GM18499 (cell line): ENCODE results near the gene CHD2.
"Not testable (repeated sequence)": the region's sequence is repeated elsewhere in the genome, so short reads cannot be mapped to it uniquely, and the experiment has no call there.

Experiments
- ATAC-seq: cut with Tn5 transposase; IDR thresholded peaks from one replicate; pipeline ENCODE4 v1.9.1; 2021; ENCODE audit warnings: moderate number of reproducible peaks; ENCODE audit not compliant: insufficient read depth, unreplicated experiment

CHD2 gene

DNA sequence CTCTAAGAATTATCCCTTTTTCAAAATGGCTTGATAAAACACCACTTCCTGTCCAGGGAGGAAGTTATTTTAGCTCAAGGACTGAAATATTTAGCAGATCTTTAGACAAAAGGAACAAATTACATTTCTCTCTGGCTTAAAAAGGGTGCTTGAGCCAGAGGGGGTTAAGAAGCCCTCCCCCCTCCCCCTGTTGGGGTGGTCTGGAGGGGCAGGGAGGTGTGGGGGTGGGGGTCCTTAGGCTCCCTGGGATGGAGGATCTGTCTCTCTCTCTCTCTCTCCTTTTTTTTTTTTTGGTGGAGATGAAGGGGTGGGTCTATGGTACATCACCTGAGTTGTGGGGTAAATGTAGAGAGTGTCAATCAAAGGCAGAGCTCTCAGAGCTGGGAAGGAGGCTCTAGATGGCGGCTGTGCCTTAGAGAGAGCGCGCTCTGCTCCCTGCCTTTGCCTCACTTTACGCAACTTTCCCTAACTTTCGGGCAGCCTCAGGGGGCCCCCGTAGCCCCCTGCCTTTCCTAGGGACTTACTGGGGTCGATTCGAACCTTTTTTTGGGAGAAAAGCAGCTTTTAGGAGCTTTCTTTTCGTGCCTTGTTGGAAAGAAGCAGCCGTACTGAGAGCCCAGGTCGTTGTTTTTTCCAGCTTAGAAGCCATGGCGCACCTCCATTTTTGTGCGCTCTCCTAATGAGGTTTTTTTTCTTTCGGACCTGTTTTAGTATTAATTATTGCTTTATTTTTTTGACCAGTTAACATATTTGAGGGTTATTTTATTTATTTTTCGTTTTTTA is at the start of gene CHD2:
Gene CHD2, plus strand, starts transcription at position 377 of the 783 bp plus-strand sequence. CDS start 914 bp downstream, outside the sequence.
- ATAC-seq: peak; percentile 74

DNA sequence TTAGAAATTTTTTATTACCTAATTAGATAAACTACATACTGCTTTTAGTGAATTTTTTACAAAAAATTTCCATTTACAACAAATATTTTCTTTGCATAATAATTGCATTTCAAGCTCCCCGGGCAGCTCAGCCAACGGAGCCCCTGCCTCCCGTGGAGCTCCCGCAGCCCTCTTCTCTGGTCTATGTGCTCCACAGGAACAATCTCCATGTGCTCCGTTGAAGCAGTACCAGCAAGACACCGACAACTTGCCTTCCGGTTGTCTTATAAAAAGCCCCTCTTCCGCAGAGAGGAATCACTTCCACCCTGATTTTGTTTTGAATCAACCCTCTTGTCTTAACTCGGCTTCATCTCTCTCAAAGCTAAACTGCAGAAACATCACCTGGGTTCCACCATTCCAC is 46.9 kb upstream of the CHD2 start:
- ATAC-seq: no peak

DNA sequence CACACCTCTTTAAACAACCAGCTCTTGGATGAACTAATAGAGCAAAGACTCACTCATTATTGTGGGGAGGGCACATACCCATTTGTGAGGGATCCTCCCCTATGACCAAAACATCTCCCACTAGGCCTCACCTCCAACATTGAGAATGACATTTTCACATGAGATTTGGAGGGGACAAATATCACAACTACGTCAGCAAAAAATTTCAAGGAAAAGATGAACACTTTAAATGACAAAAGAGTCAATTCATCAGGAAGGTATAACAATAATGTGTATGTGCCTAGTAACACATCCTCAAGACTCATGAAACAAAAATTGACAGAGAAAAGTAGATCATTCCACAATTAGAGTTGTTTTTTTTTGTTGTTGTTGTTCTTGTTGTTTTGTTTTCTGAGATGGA is 38.4 kb upstream of the CHD2 start:
- no peak for ATAC-seq

DNA sequence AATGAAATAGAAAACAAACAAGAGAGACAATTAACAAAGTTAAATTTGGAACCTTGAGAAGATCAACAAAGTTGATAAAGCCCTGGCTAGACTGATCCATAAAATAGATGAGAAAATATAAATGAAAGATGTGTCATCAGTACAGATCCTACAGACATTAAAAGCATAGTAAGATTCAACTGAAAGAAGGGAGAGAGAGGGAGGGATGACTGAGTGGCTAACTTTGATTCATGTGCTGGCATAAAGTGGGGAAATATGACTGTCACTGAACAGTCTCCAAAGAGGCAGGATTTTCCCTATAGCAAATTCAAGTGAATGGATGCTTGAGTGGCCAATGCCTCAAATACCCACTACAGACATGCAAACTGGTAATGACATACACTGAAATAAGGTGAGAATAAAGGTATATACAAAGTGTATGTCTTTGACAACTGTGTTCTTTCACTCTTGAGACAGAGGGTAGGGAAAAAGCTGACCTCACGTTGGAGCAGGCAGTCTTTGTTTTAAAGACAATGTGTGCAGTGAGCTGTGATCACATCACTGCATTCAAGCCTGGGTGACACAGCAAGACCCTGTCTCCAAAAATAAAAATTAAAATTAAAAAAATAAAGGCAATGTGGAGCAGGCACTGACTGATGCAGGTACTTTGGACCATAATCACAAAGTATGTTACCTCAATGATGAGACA is 35.9 kb upstream of the CHD2 start:
- ATAC-seq: no peak

- ATAC-seq: no peak
Observed at GRCh38 chr15:92869263-92869940, 30.7 kb upstream of the CHD2 start.

DNA sequence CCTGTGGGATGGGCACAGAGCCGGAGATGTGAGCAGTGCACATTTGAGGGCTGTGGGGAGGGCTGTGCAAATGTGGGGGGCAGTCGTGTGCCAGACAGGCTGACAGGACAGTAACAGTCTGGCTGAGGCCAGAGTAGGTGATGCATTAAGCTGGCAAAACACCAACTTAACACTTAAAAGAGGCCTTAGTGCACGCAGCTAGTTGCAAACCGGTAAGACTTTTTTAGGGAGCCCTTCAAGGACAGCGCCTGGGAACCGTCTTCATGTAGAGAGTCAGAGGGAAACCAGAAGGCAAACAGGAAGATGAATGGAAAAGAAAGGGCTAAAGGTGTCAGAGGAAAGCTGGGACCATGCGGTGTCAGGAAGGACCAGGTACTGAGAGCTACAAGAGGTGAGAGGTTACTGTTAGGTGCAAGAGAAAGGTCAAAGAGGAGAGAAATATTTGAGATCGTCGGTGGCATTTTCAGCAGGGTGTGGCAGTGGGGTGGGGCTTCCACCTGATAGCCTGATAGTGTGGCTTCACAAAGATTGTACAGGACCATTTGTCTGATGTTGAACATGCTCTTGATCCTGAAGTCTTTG is 30.0 kb upstream of the CHD2 start:
- no peak for ATAC-seq

DNA sequence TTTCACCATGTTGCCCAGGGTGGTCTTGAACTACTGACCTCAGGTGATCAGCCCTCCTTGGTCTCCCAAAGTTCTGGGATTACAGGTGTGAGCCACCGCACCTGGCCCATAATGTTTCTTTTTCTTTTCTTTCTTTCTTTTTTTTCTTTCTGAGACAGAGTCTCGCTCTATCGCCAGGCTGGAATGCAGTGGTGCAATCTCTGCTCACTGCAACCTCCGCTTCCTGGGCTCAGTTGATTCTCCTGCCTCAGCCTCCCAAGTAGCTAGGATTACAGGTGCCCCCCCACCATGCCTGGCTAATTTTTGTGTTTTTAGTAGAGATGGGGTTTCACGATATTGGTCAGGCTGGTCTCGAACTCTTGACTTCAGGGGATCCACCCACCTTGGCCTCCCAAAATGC is 27.2 kb upstream of the CHD2 start:
- not testable (repeated sequence) for ATAC-seq

DNA sequence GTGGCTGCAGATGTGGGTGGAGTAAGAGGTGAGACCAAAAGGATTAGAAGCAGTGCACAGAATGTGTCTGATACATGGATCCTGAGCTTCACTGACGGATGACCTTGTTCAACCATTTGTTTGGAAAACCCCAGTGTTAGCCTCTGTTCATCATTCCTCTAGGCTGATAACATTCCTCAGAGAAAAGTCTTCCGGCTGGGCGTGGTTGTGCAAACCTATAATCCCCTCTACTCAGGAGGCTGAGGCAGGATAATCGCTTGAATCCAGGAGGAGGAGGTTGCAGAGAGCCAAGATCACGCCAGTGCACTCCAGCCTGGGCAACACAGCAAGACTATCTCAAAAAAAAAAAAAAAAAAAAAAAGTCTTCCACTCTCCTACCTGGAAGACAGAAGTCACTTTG is 23.1 kb upstream of the CHD2 start:
- ATAC-seq: no peak

DNA sequence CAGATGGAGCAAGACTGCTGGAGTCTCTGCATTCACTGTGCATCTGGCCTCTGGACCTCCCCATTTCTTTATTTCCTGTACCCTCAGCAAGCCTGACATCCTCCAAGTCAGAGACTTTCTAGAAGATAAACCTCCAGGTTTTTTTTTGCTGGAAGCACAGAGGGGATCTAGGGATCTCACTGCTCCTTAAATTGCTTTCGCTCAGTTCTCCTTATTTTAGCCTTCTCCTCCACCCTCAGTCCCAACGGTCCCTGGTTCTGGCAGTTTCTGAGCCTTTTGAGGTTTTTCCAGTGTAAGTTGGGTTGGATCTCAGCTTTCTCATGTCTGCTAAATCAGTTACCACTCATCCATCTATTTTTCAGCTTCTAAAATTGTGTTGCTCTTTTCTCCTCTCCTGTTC is 22.7 kb upstream of the CHD2 start:
- ATAC-seq: no peak

GRCh38 chr15:92878593-92879053 is 21.5 kb upstream of the CHD2 start:
- ATAC-seq: no peak

DNA sequence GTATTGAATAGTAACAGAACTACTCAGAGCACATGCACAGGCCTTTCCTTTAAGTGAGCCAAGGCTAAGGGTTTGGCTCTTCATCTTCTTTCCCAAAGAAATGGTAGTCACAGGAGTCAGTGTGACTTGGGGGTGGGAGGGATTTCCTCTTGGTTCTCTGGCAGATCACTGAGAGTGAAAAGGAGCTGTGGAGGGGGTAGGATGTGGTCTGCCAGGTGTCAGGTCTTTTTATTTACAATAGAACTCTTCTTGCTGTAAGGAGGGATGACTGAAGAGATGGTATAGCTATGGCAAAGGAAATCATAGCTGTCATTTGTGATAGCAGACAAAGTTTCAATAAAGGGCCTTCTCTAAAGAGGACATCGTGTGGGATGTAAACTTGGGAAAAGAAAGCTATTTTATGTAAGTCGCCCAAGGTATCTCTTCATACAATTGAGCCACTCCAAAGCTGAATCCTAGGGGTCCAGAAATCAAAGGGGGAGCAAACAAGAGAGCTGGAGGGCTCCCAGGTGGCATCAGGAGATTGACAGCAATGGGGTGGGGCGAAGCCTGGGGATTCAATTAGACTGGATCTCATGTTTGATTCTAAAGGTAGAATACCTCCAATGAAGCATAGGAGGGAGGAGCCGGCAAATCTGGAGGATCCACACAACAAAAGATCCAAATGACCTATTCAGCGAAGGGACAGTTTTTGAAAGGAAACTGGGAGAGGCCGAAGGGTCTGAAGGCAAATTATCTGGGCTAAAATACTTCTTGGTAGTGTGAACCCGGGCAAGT is 20.0 kb upstream of the CHD2 start:
- ATAC-seq: no peak

DNA sequence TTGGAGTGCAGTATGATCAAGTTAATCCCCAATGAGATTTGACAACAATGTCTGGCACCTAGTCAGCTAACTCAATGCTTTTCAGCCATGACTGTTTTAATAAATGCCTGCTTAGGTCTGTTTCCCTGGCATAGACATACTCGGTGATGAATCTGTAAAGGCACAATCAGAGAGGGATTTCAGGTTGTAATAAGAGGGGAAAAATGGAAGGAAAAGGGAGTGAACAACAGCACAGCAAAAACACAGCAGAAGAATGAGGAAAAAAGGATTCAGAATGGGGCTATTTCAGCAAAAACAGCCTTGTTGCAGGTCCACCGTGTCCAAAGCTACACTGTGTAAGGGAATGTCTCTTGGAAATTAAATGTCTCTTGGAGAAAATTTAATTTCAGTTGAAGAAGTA is 19.3 kb upstream of the CHD2 start:
- ATAC-seq: no peak

GRCh38 chr15:92881211-92881754 is 18.8 kb upstream of the CHD2 start:
- ATAC-seq: no peak

- ATAC-seq: peak; percentile 94
Observed at GRCh38 chr15:92881802-92882696, 18.1 kb upstream of the CHD2 start.

DNA sequence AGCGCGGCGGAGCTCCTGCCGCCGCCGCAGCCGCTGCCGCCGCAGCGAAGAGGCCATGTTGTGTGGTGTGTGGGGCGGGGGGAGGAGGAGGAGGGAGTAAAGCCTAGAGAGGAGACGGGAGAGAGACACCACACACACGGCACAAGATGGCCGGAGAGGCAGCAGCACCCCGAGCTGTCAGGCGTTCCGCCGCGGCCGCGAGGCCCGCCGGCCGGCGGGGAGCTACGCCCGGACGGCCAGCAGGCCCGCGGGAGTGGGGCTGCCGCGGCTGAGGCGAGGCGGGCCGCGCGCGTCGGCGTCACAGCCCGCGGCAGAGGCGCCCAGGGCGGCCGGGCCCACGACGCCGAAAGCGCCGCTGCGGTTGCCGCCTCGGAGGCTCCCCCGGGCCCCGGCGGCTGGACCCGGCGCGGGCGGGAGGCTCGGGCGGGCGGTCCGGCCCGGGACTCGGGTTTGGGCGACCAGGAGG is 17.4 kb upstream of the CHD2 start:
- ATAC-seq: no peak

DNA sequence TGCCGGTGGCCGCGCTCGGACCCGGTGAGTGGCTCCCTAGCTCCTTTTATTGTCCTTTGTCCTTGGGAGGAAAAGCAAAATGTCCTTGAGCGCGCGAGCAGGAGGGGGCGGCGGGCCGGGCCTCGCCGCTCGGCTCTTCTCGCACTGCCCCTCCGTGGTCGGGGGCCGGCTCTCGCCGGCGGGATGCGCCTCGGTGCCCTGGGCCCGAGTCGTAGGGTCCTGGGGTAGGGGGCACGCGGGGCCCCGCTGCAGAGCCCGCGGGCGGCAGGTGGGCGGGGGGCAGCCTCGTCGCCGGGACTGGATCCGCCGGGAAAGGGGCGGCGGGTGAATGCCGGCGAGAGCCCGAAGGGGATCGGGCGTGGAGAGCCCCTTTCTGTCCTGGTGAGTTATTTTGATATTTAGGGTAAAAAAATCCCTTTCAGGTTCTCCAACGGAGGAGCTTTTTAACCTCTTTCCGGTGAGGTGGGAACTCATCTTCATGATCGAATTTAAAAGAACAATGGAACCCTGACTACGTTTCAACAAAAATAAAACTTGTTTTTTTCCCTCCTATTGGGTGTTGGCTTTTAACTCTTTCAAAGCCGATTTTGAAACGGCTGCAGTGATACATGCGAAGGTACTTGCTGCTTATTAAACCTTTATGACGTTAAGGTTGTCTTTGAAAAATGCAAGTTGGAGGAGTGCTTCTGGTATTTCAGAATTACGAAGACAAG is 16.8 kb upstream of the CHD2 start:
- ATAC-seq: no peak

GRCh38 chr15:92883876-92884435 is 16.2 kb upstream of the CHD2 start:
- no peak for ATAC-seq
